ENCODE results near the gene RAB11FIP3. TPM values are rescaled to one million over a fixed set of nuclear protein-coding genes. Genes with fewer than 3 reads are reported as not detected.
"Not testable (repeated sequence)": the region's sequence is repeated elsewhere in the genome, so short reads cannot be mapped to it uniquely, and the experiment has no call there.

RAB11FIP3 gene
- total RNA-seq, 1 experiment from 2014 or later = 33.8 TPM

- in situ Hi-C loops (cut with HindIII; ENCODE audit: low sequenced_read_pairs) = no loop called here
- DNase-seq (ENCODE audit: low spot score) = no peak
Observed at GRCh38 chr16:456891-457483, 31.5 kb downstream of the RAB11FIP3 start.

DNA sequence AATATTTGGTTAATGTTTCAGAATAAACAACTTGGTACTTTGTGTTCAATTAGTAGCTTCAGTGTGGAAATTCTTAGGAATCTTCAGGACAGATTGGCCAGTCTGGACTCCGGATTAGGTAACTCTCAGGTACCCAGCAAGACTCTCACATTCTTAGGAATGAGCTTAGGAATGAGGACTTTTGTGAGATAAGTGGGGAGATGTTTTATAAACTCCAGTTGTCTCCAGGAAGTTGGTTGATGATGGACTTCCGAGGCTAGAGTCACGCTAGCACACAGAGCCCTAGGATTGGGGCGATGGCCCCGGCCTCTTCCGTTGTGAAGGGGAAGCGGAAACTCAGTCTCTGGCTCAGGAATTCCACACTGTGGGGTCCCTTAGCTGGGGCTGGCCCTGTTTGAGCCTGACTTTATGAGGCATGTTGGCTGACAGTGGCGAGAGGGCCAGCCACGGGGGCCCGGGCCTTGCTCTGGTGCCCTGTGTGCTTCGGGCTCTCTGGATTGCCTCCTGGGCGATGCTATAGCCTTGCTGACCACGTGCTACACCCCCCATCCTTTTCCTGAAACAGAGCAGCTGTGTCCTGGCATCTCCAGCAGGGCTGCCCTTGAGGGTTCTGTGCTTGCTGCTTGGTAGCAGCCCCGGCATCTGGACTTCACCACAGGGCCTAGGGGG lies 32.4 kb downstream of the RAB11FIP3 start:
- peak; percentile 62 for DNase-seq (ENCODE audit: low spot score)
- in situ Hi-C loops (cut with HindIII; ENCODE audit: low sequenced_read_pairs) = no loop called here

GRCh38 chr16:459761-460160 lies 34.3 kb downstream of the RAB11FIP3 start:
- in situ Hi-C loops (cut with HindIII; ENCODE audit: low sequenced_read_pairs) = no loop called here
- no peak for DNase-seq (ENCODE audit: low spot score)

- in situ Hi-C loops (cut with HindIII; ENCODE audit: low sequenced_read_pairs) = no loop called here
- DNase-seq (ENCODE audit: low spot score) = no peak
Observed at GRCh38 chr16:460787-461186, 35.3 kb downstream of the RAB11FIP3 start.

DNA sequence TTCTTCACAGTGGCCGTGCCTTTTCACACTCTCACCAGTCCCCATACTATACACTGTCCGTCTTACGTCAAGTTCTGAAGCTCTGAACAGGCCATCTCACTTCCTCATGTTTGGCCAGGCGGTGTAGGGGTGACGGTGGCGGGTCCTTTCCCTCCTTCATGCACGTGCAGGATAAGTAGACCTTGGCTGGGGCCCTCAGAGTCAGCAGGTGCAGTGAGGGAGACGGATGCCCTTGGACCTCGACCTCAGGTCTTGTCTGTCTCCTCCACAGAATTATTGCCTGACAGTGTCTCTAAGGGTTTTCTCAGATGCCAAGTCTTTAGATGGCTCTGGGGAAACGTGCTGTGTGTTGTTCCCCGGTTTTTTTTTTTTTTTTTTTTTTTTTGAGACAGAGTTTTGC lies 37.6 kb downstream of the RAB11FIP3 start:
- no peak for DNase-seq (ENCODE audit: low spot score)
- in situ Hi-C loops (cut with HindIII; ENCODE audit: low sequenced_read_pairs) = no loop called here

GRCh38 chr16:466651-467050 lies 41.2 kb downstream of the RAB11FIP3 start:
- DNase-seq (ENCODE audit: low spot score) = no peak
- in situ Hi-C loops (cut with HindIII; ENCODE audit: low sequenced_read_pairs) = no loop called here

- DNase-seq (ENCODE audit: low spot score); in situ Hi-C loops (cut with HindIII; ENCODE audit: low sequenced_read_pairs): not testable (repeated sequence)
Observed at GRCh38 chr16:467249-467871, 41.9 kb downstream of the RAB11FIP3 start.

DNA sequence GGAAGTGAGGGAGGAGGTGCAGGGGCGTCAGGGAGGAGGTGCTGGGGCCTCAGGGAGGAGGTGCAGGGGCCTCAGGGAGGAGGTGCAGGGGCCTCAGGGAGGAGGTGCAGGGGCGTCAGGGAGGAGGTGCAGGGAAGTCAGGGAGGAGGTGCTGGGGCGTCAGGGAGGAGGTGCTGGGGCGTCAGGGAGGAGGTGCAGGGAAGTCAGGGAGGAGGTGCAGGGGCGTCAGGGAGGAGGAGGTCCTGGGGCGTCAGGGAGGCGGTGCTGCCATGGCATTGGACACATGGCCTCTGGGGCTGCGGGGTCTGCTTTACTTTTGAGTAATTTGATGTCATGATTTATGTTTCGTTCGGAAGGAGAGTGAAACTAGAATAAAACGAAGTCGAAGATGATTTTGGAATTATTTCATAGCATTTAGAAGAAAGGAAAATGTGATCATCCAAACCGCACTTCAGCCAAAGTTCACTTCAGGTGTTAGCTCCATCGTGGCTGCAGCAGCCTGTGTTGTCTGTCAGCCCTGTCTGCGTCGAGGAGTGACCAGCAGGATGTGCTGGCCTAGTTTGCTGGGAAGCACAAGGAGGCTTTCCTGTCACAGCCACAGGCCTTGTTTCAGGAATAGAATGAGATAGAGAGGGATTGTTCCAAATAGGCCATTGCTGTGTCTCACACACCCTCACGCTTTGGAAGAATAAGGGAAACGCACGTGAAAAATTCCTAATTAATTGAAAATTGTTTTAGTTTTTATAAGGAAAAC lies 42.8 kb downstream of the RAB11FIP3 start:
- peak; percentile 94 for DNase-seq (ENCODE audit: low spot score)
- in situ Hi-C loops (cut with HindIII; ENCODE audit: low sequenced_read_pairs) = no loop called here

GRCh38 chr16:469459-469858 lies 44.0 kb downstream of the RAB11FIP3 start:
- in situ Hi-C loops (cut with HindIII; ENCODE audit: low sequenced_read_pairs); DNase-seq (ENCODE audit: low spot score): not testable (repeated sequence)

- no peak for DNase-seq (ENCODE audit: low spot score)
- in situ Hi-C loops (cut with HindIII; ENCODE audit: low sequenced_read_pairs) = no loop called here
Observed at GRCh38 chr16:470418-470817, 45.0 kb downstream of the RAB11FIP3 start.

DNA sequence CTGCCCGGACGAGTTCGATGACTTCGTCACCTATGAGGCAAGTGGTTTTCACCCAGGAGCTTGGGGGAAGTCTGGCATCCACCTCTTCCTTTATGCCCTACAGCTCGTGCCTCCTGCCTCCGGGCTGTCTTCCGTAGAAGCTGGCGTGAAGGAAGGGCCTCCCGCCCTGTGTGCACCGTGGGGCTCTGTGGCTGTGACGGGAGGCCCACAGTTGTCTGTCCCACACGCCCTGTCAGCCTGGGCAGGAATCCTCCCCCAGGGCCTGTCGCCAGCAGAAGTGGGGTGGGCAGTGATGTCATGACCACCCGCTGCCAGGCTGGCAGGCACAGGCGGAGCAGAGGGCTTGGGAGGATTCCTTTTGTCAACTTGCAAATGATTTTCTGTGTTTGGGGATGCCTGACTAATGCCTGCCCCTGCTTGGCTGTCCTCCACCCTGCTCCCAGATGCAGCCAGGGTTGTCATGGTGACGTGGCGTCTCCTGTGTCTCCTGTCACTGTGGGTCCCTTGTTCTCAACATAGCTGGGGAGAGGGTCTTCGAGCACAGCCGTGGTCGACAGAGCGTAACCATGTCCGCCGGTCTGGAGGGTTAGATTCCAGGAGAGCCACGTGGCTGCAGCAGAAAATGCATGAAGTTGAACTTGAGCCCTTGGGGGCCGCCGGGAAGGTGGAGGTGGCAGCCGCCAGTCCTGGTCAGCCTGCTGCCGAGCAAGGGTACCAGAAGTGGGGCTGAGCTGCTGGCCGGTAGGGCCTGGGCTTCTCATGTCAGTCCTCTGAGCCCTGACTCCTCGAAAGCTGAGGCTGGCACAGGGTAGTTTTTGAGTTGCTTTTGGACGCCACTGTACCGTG lies 46.1 kb downstream of the RAB11FIP3 start:
- in situ Hi-C loops (cut with HindIII; ENCODE audit: low sequenced_read_pairs) = no loop called here
- peak; percentile 79 for DNase-seq (ENCODE audit: low spot score)

- DNase-seq (ENCODE audit: low spot score) = no peak
- in situ Hi-C loops (cut with HindIII; ENCODE audit: low sequenced_read_pairs) = no loop called here
Observed at GRCh38 chr16:472199-472504, 46.7 kb downstream of the RAB11FIP3 start.

DNA sequence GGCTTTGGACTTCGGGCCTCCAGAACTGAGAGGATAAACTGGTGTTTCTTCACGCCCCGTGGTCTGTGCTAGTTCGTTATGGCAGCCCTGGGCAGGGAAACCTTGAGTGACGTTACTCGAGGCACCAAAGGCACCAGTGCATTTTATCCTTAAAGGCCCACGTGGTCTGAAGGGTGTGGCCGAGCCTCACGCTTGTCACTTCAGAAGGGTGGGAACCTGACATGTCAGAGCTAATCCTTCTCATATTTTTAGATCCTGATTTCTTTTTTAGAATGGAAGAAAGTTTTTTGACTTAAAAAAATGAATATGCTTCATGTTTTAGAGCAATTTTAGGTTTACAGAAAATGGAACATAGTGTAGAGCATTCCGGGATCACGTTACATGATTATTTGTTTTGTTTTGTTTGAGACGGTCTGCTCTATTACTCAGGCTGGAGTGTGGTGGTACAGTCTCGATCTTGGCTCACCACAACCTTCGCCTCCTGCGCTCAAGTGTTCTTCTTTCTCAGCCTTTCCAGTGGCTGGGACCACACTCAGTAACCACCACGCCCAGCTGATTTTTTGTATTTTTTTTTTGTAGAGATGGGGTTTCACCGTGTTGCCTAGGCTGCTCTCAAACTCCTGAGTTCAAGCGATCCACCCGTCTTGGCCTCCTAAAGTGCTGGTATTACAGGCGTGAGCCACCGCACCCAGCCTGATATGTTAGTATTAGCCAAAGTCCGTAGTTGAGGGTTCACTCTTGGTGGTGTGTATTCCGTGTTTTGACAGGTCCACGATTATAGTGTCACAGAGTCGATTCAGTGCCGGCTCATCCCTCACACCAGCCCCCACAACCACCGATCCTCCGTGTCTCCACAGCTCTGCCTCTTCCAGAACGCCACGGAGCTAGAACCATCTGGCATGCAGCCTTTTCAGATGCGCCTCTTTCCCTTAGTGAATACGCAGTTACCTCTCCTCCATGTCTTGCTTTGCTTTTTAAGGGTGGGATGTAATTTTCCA lies 47.9 kb downstream of the RAB11FIP3 start:
- in situ Hi-C loops (cut with HindIII; ENCODE audit: low sequenced_read_pairs) = no loop called here
- peak; percentile 68 for DNase-seq (ENCODE audit: low spot score)

DNA sequence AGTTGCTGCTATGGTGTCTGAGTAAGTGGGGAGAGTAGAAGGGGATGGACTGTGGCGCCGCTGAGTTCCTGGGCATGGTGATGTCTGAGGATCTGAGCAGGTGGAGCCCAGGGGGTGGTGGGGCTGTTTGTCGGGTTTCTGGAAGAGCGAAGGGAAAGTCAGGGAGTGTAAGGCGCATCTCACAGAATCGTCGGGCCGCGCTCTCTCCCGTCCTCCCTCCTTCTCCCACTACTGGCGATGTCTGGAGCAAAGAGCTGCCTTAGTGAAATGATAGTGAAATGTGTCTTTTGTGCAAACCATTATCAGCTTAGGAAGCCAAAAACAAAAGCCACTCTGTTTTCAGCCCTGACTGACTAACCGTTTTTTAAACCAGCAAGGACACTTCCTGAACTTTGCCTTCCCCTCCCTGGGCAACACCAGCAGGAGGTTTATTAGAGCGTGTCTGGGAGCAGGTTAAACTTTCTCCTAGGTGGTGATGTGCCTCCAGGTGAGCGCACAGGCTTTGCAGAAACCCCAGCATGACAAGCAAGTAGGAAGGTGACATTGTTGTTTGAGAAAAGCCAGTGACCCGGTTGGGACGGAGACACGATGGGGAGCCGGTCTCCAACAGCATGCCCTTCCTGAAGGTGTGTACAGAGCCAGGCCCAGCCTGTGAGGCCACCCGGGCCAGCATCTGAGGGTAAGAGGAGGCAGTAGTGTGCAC lies 49.1 kb downstream of the RAB11FIP3 start:
- in situ Hi-C loops (cut with HindIII; ENCODE audit: low sequenced_read_pairs) = no loop called here
- peak; percentile 63 for DNase-seq (ENCODE audit: low spot score)

- in situ Hi-C loops (cut with HindIII; ENCODE audit: low sequenced_read_pairs) = no loop called here
- peak; percentile 56 for DNase-seq (ENCODE audit: low spot score)
Observed at GRCh38 chr16:476039-476438, 50.6 kb downstream of the RAB11FIP3 start.

DNA sequence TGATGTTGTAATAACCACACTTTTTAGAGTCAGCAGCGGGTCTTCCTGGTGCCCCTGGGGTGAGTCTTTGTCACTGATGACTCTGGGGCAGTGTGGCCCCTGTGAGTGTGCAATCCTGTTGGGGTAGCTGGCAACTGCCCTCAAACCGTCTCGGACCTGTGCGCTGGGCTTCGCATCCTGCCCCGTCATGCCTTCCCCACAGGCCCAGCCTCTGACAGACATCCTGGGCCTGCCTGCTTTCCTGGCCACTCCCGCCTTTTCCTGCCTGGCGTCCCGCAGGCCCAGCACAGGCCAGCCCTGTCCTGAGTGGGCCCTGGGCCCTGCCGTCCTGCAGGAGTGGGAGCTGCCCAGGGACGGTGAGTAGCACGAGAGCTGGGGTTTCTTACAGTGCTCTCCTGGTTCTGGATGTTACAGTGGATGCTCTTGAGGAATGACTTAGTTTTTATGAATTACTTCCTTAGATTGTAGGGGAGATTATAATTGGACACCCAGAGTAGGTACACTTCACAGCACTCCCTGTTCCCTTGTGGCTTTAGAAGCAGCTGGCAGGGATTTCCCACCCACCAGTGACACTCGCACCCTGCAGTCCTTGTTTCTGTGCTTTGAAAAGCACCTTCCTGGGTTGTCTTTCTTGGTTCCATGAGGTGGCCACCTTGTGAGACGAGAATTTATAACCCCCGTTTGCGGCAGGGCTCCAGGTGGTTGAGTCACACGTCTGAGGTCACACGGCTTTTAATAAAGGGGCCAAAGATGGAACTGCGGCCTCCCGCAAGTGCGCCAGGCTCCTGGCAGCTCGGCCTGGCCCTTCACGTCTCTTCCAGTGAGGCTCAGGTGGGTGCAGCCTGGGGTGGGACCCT lies 52.1 kb downstream of the RAB11FIP3 start:
- DNase-seq (ENCODE audit: low spot score) = no peak
- in situ Hi-C loops (cut with HindIII; ENCODE audit: low sequenced_read_pairs) = no loop called here

DNA sequence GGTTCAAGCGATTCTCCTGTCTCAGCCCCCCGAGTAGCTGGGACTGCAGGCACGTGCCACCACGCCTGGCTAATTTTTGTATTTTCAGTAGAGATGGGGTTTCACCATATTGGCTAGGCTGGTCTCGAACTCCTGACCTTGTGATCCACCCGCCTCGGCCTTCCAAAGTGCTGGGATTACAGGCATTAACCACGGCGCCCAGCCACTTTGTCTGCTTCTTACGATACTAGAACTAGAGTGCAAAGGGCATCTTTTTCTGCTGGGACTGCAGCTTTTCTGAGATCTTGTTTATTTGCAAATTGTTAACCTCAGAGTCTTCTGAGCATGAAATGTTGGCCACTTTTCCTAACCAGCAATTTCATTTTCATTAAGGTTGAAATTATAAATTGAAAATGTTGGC lies 52.8 kb downstream of the RAB11FIP3 start:
- DNase-seq (ENCODE audit: low spot score); in situ Hi-C loops (cut with HindIII; ENCODE audit: low sequenced_read_pairs): not testable (repeated sequence)

Data from G401 (cell line).